ENCODE results near the gene RALGPS1.

Gene RALGPS1

GRCh38 chr9:127117801-127118200, 203.2 kb downstream of the RALGPS1 start:
- Histone ChIP-seq H3K36me3 (ENCODE audit: low read depth) (no peaks in the 10 kb centered on the region), H3K9me3 (ENCODE audit: severe bottlenecking) (no peaks in the 10 kb centered on the region), H3K4me1 (ENCODE audit: insufficient read depth, poor library complexity, severe bottlenecking) (peaks cover 5% of the 10 kb centered on the region), H3K27ac (ENCODE audit: poor library complexity, severe bottlenecking) (no peak overlapping the region), H3K27me3 (ENCODE audit: insufficient read depth, poor library complexity, severe bottlenecking) (no peaks in the 10 kb centered on the region), H3K4me3 (ENCODE audit: severe bottlenecking) (no peak overlapping the region)
- TF ChIP-seq, protein P1, sequence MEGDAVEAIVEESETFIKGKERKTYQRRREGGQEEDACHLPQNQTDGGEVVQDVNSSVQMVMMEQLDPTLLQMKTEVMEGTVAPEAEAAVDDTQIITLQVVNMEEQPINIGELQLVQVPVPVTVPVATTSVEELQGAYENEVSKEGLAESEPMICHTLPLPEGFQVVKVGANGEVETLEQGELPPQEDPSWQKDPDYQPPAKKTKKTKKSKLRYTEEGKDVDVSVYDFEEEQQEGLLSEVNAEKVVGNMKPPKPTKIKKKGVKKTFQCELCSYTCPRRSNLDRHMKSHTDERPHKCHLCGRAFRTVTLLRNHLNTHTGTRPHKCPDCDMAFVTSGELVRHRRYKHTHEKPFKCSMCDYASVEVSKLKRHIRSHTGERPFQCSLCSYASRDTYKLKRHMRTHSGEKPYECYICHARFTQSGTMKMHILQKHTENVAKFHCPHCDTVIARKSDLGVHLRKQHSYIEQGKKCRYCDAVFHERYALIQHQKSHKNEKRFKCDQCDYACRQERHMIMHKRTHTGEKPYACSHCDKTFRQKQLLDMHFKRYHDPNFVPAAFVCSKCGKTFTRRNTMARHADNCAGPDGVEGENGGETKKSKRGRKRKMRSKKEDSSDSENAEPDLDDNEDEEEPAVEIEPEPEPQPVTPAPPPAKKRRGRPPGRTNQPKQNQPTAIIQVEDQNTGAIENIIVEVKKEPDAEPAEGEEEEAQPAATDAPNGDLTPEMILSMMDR (IDR thresholded peaks at IDR 0.05; ENCODE audit: poor library complexity, severe bottlenecking), result no peak
- DNase-seq (ENCODE audit: low spot score) (no peak), ATAC-seq (ENCODE audit: low read depth) (no peak)

GRCh38 chr9:127118597-127119319, 204.2 kb downstream of the RALGPS1 start:
- DNase-seq (ENCODE audit: low spot score) (no peak), ATAC-seq (ENCODE audit: low read depth) (no peak)
- Histone ChIP-seq H3K27me3 (ENCODE audit: insufficient read depth, poor library complexity, severe bottlenecking) (no peaks in the 10 kb centered on the region), H3K4me3 (ENCODE audit: severe bottlenecking) (no peak overlapping the region), H3K9me3 (ENCODE audit: severe bottlenecking) (no peaks in the 10 kb centered on the region), H3K27ac (ENCODE audit: poor library complexity, severe bottlenecking) (no peak overlapping the region), H3K4me1 (ENCODE audit: insufficient read depth, poor library complexity, severe bottlenecking) (peaks cover 4% of the 10 kb centered on the region), H3K36me3 (ENCODE audit: low read depth) (no peaks in the 10 kb centered on the region)
- TF ChIP-seq, protein P1 (IDR thresholded peaks at IDR 0.05; ENCODE audit: poor library complexity, severe bottlenecking), result no peak

GRCh38 chr9:127119320-127119709, 204.7 kb downstream of the RALGPS1 start:
- H3K27ac ChIP-seq (ENCODE audit: poor library complexity, severe bottlenecking), result no peak overlapping the region
- TF ChIP-seq, protein P1 (IDR thresholded peaks at IDR 0.05; ENCODE audit: poor library complexity, severe bottlenecking), result no peak
- H3K9me3 ChIP-seq (ENCODE audit: severe bottlenecking), result no peaks in the 10 kb centered on the region
- DNase-seq (ENCODE audit: low spot score) (no peak), ATAC-seq (ENCODE audit: low read depth) (no peak)
- H3K4me3 ChIP-seq (ENCODE audit: severe bottlenecking), result no peak overlapping the region
- H3K4me1 ChIP-seq (ENCODE audit: insufficient read depth, poor library complexity, severe bottlenecking), result peaks cover 4% of the 10 kb centered on the region
- no peaks in the 10 kb centered on the region for H3K27me3 ChIP-seq (ENCODE audit: insufficient read depth, poor library complexity, severe bottlenecking)
- H3K36me3 ChIP-seq (ENCODE audit: low read depth), result no peaks in the 10 kb centered on the region

GRCh38 chr9:127121628-127122175, 207.1 kb downstream of the RALGPS1 start:
- no peak overlapping the region for H3K4me3 ChIP-seq (ENCODE audit: severe bottlenecking)
- H3K27me3 ChIP-seq (ENCODE audit: insufficient read depth, poor library complexity, severe bottlenecking), result no peaks in the 10 kb centered on the region
- no peak overlapping the region for H3K27ac ChIP-seq (ENCODE audit: poor library complexity, severe bottlenecking)
- TF ChIP-seq, protein P1 (IDR thresholded peaks at IDR 0.05; ENCODE audit: poor library complexity, severe bottlenecking), result no peak
- DNase-seq (ENCODE audit: low spot score) (no peak), ATAC-seq (ENCODE audit: low read depth) (no peak)
- no peaks in the 10 kb centered on the region for H3K9me3 ChIP-seq (ENCODE audit: severe bottlenecking)
- peaks cover 4% of the 10 kb centered on the region for H3K4me1 ChIP-seq (ENCODE audit: insufficient read depth, poor library complexity, severe bottlenecking)
- no peaks in the 10 kb centered on the region for H3K36me3 ChIP-seq (ENCODE audit: low read depth)
